H1 (cell line): ENCODE measurements around the gene ARL6IP6. TPM values are rescaled to one million over a fixed set of nuclear protein-coding genes. Genes with fewer than 3 reads are reported as not detected.

Source experiments
- CEBPB ChIP-seq: IDR thresholded peaks from 2 replicates; pipeline ENCODE4 v1.6.1; 2012; ENCODE audit warnings: low read depth, low read length
- POU5F1 ChIP-seq: IDR thresholded peaks from 2 replicates; pipeline ENCODE4 v1.6.1; 2011; ENCODE audit warnings: low read depth, mild to moderate bottlenecking, low read length, moderate library complexity
- RAD21 ChIP-seq, 2 experiments: IDR thresholded peaks in 1 of 2; conservative IDR thresholded peaks in 1 of 2; 2 replicates each; pipeline ENCODE4 v1.6.1; 2011; ENCODE audit warnings: low read depth in 2 of 2, low read length in 2 of 2, improper control_type of control experiment in 1 of 2, inconsistent platforms in 1 of 2, mild to moderate bottlenecking in 1 of 2, moderate library complexity in 1 of 2
- polyA plus RNA-seq, 7 experiments: library from polyadenylated mRNA; depleted of rRNA in 3 of 7; stranded (reverse) in 5 of 7; unstranded in 2 of 7; fragments of >200 nt in 5 of 7; fragments of 200-250 nt in 2 of 7; gene quantifications; 1 replicate in 5 of 7; 2 replicates in 1 of 7; 4 replicates in 1 of 7; pipeline versions ENCODE4 v1.2.1 to v1.2.3, GENCODE V29; 2011 to 2013; ENCODE audit warnings: missing spikeins in 2 of 7, mixed read lengths in 2 of 7
- total RNA-seq: library from RNA; stranded (reverse); fragmentation: NEBNext Ultra II Directional; extraction: Animal tissue kit (Norgen Biotek cat#: 25700); gene quantifications from 2 replicates; pipeline ENCODE4 v1.2.1, GENCODE V29; 2021

ARL6IP6 gene
- total and polyA plus RNA-seq, 2 of the 8 experiments (the other 6 are each of a cell fraction or from before 2014, with no cell fraction given): 47.3 to 92.9 TPM

DNA sequence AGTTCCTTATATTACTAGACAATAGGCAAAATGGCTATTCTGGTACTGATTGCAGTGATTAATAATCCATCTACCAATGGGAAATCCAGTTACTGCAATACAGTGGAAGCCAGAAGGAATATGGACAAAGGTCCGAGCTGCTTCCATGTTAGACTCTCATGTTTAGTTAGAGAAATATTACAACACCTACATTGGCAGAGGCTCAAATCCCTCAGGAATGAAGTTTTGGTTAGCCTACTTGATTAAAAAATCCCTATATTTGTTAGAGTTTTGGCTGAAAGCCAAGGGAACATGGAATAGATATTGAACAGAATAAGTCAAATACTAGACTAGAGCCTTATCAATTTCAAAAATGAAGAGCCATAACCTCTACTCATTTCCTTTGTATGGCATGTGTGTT, 48.5 kb downstream of the ARL6IP6 start (continued):
- no peak for TF ChIP-seq RAD21 (IDR thresholded peaks at IDR 0.05 in 1 of 2, conservative IDR thresholded peaks at IDR 0.05 in 1 of 2; ENCODE audit: low read depth in 2 of 2, low read length in 2 of 2)
- no peak for TF ChIP-seq POU5F1
- TF ChIP-seq CEBPB: no peak
